Fibroblast of the aortic adventitia (primary cell): ENCODE measurements around the gene MZF1. TPM values are rescaled to one million over a fixed set of nuclear protein-coding genes. Genes with fewer than 3 reads are reported as not detected.

Source experiments
- DNase-seq: peaks from one replicate; pipeline ENCODE4 v3.0.0-alpha.2; 2010; ENCODE audit warnings: low read depth
- H3K4me3 ChIP-seq: 2 replicates; pipeline ENCODE4 v1.5.1; 2011; ENCODE audit warnings: low read depth, mild to moderate bottlenecking, control low read depth, low read length, moderate library complexity
- small RNA-seq: library from RNA; depleted of rRNA; stranded (forward); fragments of <200 nt; gene quantifications from one replicate; pipeline ENCODE3, GENCODE V24; 2012
- total RNA-seq: library from RNA; depleted of rRNA; stranded (reverse); fragments of >200 nt; gene quantifications from 2 replicates; pipeline ENCODE4 v1.2.3, GENCODE V29; 2012; ENCODE audit warnings: low replicate concordance
- TF ChIP-seq, protein P1 (sequence below): IDR thresholded peaks from 2 replicates; pipeline ENCODE4 v1.5.1; 2011; ENCODE audit warnings: mild to moderate bottlenecking, low read length, control low read depth, inconsistent platforms; ENCODE audit not compliant: insufficient read depth

MZF1 gene
- total RNA-seq, 1 donor = 15.5 TPM

DNA sequence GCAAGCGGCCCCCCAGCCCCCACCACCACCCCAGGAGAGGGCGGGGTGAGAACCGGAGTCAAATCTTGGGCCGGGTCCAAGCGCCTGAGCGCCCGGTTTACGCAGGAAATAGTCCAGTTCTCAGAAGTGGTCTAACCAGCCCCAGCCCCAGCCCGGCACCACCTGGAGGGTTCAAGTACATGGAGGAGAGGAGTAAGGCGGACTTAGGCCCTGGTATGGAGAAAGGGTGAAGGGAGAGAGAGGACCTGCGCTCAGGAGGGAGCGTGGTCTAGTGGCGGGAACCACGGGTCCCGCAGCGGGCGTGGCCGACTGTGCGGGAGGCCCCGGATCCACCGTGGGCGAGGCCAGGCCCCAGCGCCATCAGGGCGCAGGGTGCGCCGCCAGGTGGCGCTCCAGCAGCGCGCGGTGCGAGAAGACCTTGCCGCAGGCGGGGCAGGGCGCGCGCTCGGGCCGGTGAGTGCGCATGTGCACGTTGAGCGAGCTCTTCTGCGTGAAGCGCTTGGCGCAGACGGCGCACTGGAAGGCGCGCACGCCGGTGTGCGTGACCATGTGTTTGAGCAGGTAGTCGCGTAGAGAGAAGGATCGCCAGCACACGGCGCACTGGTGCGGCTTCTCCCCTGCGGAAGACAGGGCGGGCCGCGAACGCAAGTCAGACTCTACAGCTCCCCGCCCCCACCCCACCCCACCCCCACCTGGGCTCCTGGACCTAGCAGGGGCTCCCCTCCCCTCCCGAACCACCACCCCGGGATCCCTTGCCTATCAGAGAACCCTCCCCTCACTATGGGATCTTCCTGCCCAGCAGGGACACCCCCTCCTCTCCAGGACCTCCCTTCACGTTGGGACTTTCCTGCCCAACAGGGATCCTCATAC lies 59.2 kb downstream of the MZF1 start:
- peak overlapping the region; percentile 64 for H3K4me3 ChIP-seq
- TF ChIP-seq, protein P1, sequence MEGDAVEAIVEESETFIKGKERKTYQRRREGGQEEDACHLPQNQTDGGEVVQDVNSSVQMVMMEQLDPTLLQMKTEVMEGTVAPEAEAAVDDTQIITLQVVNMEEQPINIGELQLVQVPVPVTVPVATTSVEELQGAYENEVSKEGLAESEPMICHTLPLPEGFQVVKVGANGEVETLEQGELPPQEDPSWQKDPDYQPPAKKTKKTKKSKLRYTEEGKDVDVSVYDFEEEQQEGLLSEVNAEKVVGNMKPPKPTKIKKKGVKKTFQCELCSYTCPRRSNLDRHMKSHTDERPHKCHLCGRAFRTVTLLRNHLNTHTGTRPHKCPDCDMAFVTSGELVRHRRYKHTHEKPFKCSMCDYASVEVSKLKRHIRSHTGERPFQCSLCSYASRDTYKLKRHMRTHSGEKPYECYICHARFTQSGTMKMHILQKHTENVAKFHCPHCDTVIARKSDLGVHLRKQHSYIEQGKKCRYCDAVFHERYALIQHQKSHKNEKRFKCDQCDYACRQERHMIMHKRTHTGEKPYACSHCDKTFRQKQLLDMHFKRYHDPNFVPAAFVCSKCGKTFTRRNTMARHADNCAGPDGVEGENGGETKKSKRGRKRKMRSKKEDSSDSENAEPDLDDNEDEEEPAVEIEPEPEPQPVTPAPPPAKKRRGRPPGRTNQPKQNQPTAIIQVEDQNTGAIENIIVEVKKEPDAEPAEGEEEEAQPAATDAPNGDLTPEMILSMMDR = peak; percentile 68
- peak; percentile 83 for DNase-seq

DNA sequence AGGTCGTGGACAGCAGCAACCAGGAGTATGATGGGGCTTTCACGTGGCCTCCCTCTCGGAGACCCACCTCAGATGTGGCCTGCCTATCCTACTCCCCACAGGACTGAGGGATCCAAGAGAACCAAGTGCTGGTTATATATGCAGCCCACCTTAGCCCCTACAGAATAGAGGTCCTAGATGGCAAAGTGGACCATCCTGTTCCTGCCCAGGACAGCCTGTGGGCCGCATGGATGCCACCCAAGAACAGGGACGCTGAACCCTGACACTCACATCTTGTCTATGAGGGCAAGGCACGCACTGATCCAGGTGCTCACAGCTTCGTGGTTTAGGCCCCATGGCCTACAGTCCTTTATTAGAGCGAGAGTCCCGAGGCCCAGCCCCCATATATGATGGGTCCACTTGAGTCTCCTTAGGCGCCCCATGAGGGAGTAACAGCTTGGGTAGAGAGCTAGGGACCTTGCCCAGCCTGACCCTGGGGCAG lies 59.9 kb downstream of the MZF1 start:
- H3K4me3 ChIP-seq = no peak overlapping the region
- TF ChIP-seq, protein P1 = no peak
- DNase-seq = no peak

Small RNA genes within 50 kb of the gene (small RNA-seq; reads per million reads assigned to genes)
- 0.19 reads per million for gene MIR6807
- gene RN7SL525P = not detected

Other genes starting within 250 kb of the MZF1 start
- 2.9 and 4.1 TPM in 2 replicates for gene ZSCAN22, start 246.3 kb downstream of the MZF1 start, total RNA-seq
- 6.8 TPM in 1 of 2 replicates, not detected in the other for gene A1BG, start 219.8 kb downstream of the MZF1 start, total RNA-seq
- 0.98 and 1.1 TPM in 2 replicates for gene ZNF497, start 210.6 kb downstream of the MZF1 start, total RNA-seq
- 2.6 and 3.4 TPM in 2 replicates for gene ZNF837, start 192.3 kb downstream of the MZF1 start, total RNA-seq
- gene RPS5, start 186.1 kb downstream of the MZF1 start, total RNA-seq = 178 and 1,453 TPM in 2 replicates
- gene RNF225, start 177.7 kb downstream of the MZF1 start, total RNA-seq = not detected in 2 replicates
- gene ZNF584, start 164.7 kb downstream of the MZF1 start, total RNA-seq = 14.4 and 17.1 TPM in 2 replicates
- gene ZNF132, start 133.2 kb downstream of the MZF1 start, total RNA-seq = 9.2 and 10.8 TPM in 2 replicates
- 9.2 and 9.5 TPM in 2 replicates for gene ZNF324B, start 121.7 kb downstream of the MZF1 start, total RNA-seq
- gene ZNF324, start 106.3 kb downstream of the MZF1 start, total RNA-seq = 9.2 and 18.4 TPM in 2 replicates
- 6.7 and 7.5 TPM in 2 replicates for gene ZNF446, start 97.0 kb downstream of the MZF1 start, total RNA-seq
- gene SLC27A5, start 61.3 kb downstream of the MZF1 start, total RNA-seq = 5.2 and 5.5 TPM in 2 replicates
- gene ZBTB45, start 53.5 kb downstream of the MZF1 start, total RNA-seq = 9.2 and 9.9 TPM in 2 replicates
- gene TRIM28, start 29.3 kb downstream of the MZF1 start, total RNA-seq = 233 and 474 TPM in 2 replicates
- 109 and 239 TPM in 2 replicates for gene CHMP2A, start 18.2 kb downstream of the MZF1 start, total RNA-seq
- gene UBE2M, start 14.7 kb downstream of the MZF1 start, total RNA-seq = 36.8 and 55.1 TPM in 2 replicates